ENCODE results near the gene INSR. TPM values are rescaled to one million over a fixed set of nuclear protein-coding genes. Genes with fewer than 3 reads are reported as not detected.
"Not testable (repeated sequence)": the region's sequence is repeated elsewhere in the genome, so short reads cannot be mapped to it uniquely, and the experiment has no call there.

The INSR gene
- polyA plus RNA-seq, 1 of the 3 experiments (the other 2 are of a cell fraction): 3.6 TPM

DNA sequence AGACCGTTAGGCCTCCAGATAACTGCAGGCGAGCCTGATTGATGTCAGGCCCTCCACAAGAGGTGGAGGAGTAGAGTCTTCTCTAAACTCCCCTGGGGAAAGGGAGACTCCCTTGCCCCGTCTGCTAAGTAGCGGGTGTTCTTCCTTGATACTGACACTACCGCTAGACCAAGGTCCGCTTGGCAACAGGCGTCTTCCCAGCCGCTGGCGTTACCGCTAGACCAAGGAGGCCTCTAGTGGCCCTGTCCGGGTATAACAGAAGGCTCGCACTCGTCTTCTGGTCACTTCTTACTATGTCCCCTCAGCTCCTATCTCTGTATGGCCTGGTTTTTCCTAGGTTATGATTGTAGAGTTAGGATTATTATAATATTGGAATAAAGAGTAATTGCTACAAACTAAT is 227.1 kb downstream of the INSR start:
- H3K4me1 ChIP-seq (ENCODE audit: control insufficient read depth in 1 of 2, insufficient read depth in 2 of 2, low read depth in 1 of 2, low read length in 1 of 2); H3K27me3 ChIP-seq (ENCODE audit: insufficient read depth); H3K9ac ChIP-seq; CTCF ChIA-PET; H3K27ac ChIP-seq (ENCODE audit: low read depth in 2 of 2, low read length in 1 of 2); H3K9me2 ChIP-seq; H2AFZ ChIP-seq (ENCODE audit: low read depth); H4K20me1 ChIP-seq (ENCODE audit: insufficient read depth); H3K4me2 ChIP-seq; H3K9me3 ChIP-seq; POLR2A ChIA-PET; DNase-seq; H3K4me3 ChIP-seq (ENCODE audit: low read depth in 2 of 2, low read length in 1 of 2): not testable (repeated sequence)
- H3F3A ChIP-seq (replicated peaks; ENCODE audit: insufficient read depth): peaks cover 12% of the 10 kb centered on the region
- TF ChIP-seq, protein P1, sequence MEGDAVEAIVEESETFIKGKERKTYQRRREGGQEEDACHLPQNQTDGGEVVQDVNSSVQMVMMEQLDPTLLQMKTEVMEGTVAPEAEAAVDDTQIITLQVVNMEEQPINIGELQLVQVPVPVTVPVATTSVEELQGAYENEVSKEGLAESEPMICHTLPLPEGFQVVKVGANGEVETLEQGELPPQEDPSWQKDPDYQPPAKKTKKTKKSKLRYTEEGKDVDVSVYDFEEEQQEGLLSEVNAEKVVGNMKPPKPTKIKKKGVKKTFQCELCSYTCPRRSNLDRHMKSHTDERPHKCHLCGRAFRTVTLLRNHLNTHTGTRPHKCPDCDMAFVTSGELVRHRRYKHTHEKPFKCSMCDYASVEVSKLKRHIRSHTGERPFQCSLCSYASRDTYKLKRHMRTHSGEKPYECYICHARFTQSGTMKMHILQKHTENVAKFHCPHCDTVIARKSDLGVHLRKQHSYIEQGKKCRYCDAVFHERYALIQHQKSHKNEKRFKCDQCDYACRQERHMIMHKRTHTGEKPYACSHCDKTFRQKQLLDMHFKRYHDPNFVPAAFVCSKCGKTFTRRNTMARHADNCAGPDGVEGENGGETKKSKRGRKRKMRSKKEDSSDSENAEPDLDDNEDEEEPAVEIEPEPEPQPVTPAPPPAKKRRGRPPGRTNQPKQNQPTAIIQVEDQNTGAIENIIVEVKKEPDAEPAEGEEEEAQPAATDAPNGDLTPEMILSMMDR (IDR thresholded peaks at IDR 0.05): peak; percentile 38
- TF ChIP-seq SMC3 (IDR thresholded peaks at IDR 0.05; ENCODE audit: low read depth, low read length) (peak; percentile 20; the same call in 1 of the 2 replicates), RAD21 (IDR thresholded peaks at IDR 0.05; ENCODE audit: low read length) (peak; percentile 41)
- peaks cover 18% of the 10 kb centered on the region for H3K79me2 ChIP-seq (ENCODE audit: insufficient read depth)
- H3K36me3 ChIP-seq (replicated peaks in 1 of 2; ENCODE audit: control insufficient read depth in 1 of 2, insufficient read depth in 2 of 2, low read length in 1 of 2): peaks cover 5 to 18% of the 10 kb centered on the region in 2 experiments
- 30% methylated on average over 9 of the region's 13 CpGs for WGBS (ENCODE audit: low lambda C conversion rate)

DNA sequence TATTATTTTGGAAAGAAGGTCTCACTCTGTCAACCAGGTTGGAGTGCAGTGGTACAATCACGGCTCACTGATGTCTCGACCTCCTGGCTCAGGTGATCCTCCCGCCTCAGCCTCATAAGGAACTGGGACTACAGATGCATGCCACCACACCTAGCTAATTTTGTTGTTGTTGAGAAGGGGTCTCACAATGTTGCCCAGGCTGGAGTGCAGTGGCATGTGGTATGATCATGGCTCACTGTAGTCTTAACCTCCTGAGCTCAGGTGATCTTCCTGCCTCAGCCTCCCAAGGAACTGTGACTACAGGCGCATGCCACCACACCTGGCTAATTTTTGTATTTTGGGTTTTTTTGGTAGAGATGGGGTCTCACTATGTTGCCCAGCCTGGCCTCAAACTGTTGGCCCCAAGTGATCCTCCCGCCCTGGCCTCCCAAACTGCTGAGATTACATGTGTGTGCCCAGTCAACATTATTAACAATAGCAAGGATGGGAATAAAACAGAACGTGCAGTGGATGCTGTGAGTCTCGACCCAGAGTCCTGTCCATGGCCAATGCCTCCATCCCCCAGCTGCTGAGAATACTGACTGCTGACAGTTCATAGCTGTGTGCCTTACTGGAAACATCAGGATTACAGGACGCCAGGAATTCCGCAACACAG is 230.3 kb downstream of the INSR start:
- H3K27me3 ChIP-seq (ENCODE audit: insufficient read depth): peaks cover 4% of the 10 kb centered on the region; the same call in 1 of the 2 replicates
- no peak overlapping the region for H3K27ac ChIP-seq (ENCODE audit: low read depth in 2 of 2, low read length in 1 of 2)
- H3K9me2 ChIP-seq: no peaks in the 10 kb centered on the region
- no peak overlapping the region for H3K4me2 ChIP-seq
- H3K9me3 ChIP-seq: no peaks in the 10 kb centered on the region
- DNase-seq: no peak
- H3K9ac ChIP-seq: no peak overlapping the region
- H3K4me3 ChIP-seq (ENCODE audit: low read depth in 2 of 2, low read length in 1 of 2): no peak overlapping the region
- peaks cover 12% of the 10 kb centered on the region for H3F3A ChIP-seq (replicated peaks; ENCODE audit: insufficient read depth)
- no peaks in the 10 kb centered on the region for H4K20me1 ChIP-seq (ENCODE audit: insufficient read depth)
- no peaks in the 10 kb centered on the region for H3K36me3 ChIP-seq (replicated peaks in 1 of 2; ENCODE audit: control insufficient read depth in 1 of 2, insufficient read depth in 2 of 2, low read length in 1 of 2)
- WGBS (ENCODE audit: low lambda C conversion rate): 46% methylated on average over 9 of the region's 9 CpGs
- CTCF ChIA-PET: no interaction called here
- no peaks in the 10 kb centered on the region for H3K79me2 ChIP-seq (ENCODE audit: insufficient read depth)
- H2AFZ ChIP-seq (ENCODE audit: low read depth): no peak overlapping the region
- TF ChIP-seq RFX5 (IDR thresholded peaks at IDR 0.05; ENCODE audit: low read length): no peak
- TF ChIP-seq NRF1 (IDR thresholded peaks at IDR 0.05; ENCODE audit: low read depth, low read length): no peak
- TF ChIP-seq SMC3 (IDR thresholded peaks at IDR 0.05; ENCODE audit: low read depth, low read length): no peak
- no peak for TF ChIP-seq TCF12 (IDR thresholded peaks at IDR 0.05)
- TF ChIP-seq SIN3A (IDR thresholded peaks at IDR 0.05; ENCODE audit: borderline replicate concordance, low read depth, low read length): no peak
- TF ChIP-seq, protein P2, sequence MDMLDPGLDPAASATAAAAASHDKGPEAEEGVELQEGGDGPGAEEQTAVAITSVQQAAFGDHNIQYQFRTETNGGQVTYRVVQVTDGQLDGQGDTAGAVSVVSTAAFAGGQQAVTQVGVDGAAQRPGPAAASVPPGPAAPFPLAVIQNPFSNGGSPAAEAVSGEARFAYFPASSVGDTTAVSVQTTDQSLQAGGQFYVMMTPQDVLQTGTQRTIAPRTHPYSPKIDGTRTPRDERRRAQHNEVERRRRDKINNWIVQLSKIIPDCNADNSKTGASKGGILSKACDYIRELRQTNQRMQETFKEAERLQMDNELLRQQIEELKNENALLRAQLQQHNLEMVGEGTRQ (IDR thresholded peaks at IDR 0.05; ENCODE audit: borderline replicate concordance, low read depth, low read length): no peak
- no peak for TF ChIP-seq MXI1 (IDR thresholded peaks at IDR 0.05; ENCODE audit: low read depth, low read length)
- no peak for TF ChIP-seq EZH2phosphoT487 (IDR thresholded peaks at IDR 0.05; ENCODE audit: borderline replicate concordance, low read depth)
- no peak for TF ChIP-seq YY1 (IDR thresholded peaks at IDR 0.05; ENCODE audit: low read depth)
- TF ChIP-seq, protein P3, sequence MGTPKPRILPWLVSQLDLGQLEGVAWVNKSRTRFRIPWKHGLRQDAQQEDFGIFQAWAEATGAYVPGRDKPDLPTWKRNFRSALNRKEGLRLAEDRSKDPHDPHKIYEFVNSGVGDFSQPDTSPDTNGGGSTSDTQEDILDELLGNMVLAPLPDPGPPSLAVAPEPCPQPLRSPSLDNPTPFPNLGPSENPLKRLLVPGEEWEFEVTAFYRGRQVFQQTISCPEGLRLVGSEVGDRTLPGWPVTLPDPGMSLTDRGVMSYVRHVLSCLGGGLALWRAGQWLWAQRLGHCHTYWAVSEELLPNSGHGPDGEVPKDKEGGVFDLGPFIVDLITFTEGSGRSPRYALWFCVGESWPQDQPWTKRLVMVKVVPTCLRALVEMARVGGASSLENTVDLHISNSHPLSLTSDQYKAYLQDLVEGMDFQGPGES (IDR thresholded peaks at IDR 0.05; ENCODE audit: low read depth, low read length): no peak
- no peak for TF ChIP-seq TEAD4 (IDR thresholded peaks at IDR 0.05; ENCODE audit: borderline replicate concordance, insufficient read depth)
- TF ChIP-seq TAF1 (IDR thresholded peaks at IDR 0.05; ENCODE audit: borderline replicate concordance, low read depth, low read length): no peak
- TF ChIP-seq RCOR1 (IDR thresholded peaks at IDR 0.05; ENCODE audit: low read length): no peak
- TF ChIP-seq GABPA (IDR thresholded peaks at IDR 0.05; ENCODE audit: low read depth): no peak
- TF ChIP-seq NFIC (IDR thresholded peaks at IDR 0.05; ENCODE audit: borderline replicate concordance): no peak
- no peak for TF ChIP-seq GATA2 (CRISPR knock-in tag; IDR thresholded peaks at IDR 0.05)
- POLR2A ChIA-PET: no interaction called here
- no peaks in the 10 kb centered on the region for H3K4me1 ChIP-seq (ENCODE audit: control insufficient read depth in 1 of 2, insufficient read depth in 2 of 2, low read depth in 1 of 2, low read length in 1 of 2)
